Progenitor cell of endocrine pancreas (in vitro differentiated cells): Measurements from ENCODE around the gene VSNL1. TPM values are rescaled to one million over a fixed set of nuclear protein-coding genes. Genes with fewer than 3 reads are reported as not detected.

Experiments
- DNase-seq: peaks from one replicate; pipeline ENCODE4 v3.0.0; 2021; ENCODE audit warnings: low spot score; ENCODE audit not compliant: unreplicated experiment
- H3K27ac Mint-ChIP-seq: 2 replicates; pipeline ENCODE4 v1.8.0; 2021; ENCODE audit warnings: mild to moderate bottlenecking, moderate library complexity, mixed read lengths
- H3K27me3 Mint-ChIP-seq: 2 replicates; pipeline ENCODE4 v1.8.0; 2021; ENCODE audit warnings: mixed read lengths
- H3K36me3 Mint-ChIP-seq: 2 replicates; pipeline ENCODE4 v1.8.0; 2022; ENCODE audit warnings: mixed read lengths; ENCODE audit not compliant: insufficient read depth
- H3K4me1 Mint-ChIP-seq: 2 replicates; pipeline ENCODE4 v1.8.0; 2021; ENCODE audit warnings: low read depth, mixed read lengths
- H3K4me3 Mint-ChIP-seq: 2 replicates; pipeline ENCODE4 v1.8.0; 2021; ENCODE audit warnings: low read depth, mild to moderate bottlenecking, moderate library complexity, mixed read lengths
- H3K9me3 Mint-ChIP-seq: 2 replicates; pipeline ENCODE4 v1.8.0; 2021; ENCODE audit warnings: low read depth, mixed read lengths
- total RNA-seq: library from RNA; stranded (reverse); gene quantifications from 2 replicates; pipeline ENCODE4 v1.2.1, GENCODE V29; 2021
- TF ChIP-seq, protein P1 (sequence below): fragments of 200-600 bp; sonication (generic); IDR thresholded peaks from one replicate; pipeline ENCODE4 v1.5.0; 2021; ENCODE audit warnings: antibody characterized with exemption, mild to moderate bottlenecking; ENCODE audit not compliant: unreplicated experiment

The VSNL1 gene
- total RNA-seq, 1 donor from 2014 or later, result 1.1 TPM

GRCh38 chr2:17583646-17584045 lies 43.1 kb downstream of the VSNL1 start:
- H3K36me3 Mint-ChIP-seq, result no peaks in the 10 kb centered on the region
- H3K27ac Mint-ChIP-seq, result no peak overlapping the region
- DNase-seq, result no peak
- no peaks in the 10 kb centered on the region for H3K9me3 Mint-ChIP-seq
- TF ChIP-seq, protein P1, sequence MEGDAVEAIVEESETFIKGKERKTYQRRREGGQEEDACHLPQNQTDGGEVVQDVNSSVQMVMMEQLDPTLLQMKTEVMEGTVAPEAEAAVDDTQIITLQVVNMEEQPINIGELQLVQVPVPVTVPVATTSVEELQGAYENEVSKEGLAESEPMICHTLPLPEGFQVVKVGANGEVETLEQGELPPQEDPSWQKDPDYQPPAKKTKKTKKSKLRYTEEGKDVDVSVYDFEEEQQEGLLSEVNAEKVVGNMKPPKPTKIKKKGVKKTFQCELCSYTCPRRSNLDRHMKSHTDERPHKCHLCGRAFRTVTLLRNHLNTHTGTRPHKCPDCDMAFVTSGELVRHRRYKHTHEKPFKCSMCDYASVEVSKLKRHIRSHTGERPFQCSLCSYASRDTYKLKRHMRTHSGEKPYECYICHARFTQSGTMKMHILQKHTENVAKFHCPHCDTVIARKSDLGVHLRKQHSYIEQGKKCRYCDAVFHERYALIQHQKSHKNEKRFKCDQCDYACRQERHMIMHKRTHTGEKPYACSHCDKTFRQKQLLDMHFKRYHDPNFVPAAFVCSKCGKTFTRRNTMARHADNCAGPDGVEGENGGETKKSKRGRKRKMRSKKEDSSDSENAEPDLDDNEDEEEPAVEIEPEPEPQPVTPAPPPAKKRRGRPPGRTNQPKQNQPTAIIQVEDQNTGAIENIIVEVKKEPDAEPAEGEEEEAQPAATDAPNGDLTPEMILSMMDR, result no peak
- no peak overlapping the region for H3K4me3 Mint-ChIP-seq
- peaks cover 4% of the 10 kb centered on the region for H3K4me1 Mint-ChIP-seq
- H3K27me3 Mint-ChIP-seq, result peaks cover 23% of the 10 kb centered on the region

GRCh38 chr2:17584689-17585088 lies 44.2 kb downstream of the VSNL1 start:
- TF ChIP-seq, protein P1, result no peak
- no peak overlapping the region for H3K4me3 Mint-ChIP-seq
- H3K27me3 Mint-ChIP-seq, result peaks cover 29% of the 10 kb centered on the region
- H3K9me3 Mint-ChIP-seq, result no peaks in the 10 kb centered on the region
- no peak overlapping the region for H3K27ac Mint-ChIP-seq
- H3K4me1 Mint-ChIP-seq, result peaks cover 4% of the 10 kb centered on the region
- no peaks in the 10 kb centered on the region for H3K36me3 Mint-ChIP-seq
- DNase-seq, result no peak

GRCh38 chr2:17587469-17587868 lies 47.0 kb downstream of the VSNL1 start:
- H3K36me3 Mint-ChIP-seq, result no peaks in the 10 kb centered on the region
- peaks cover 31% of the 10 kb centered on the region for H3K27me3 Mint-ChIP-seq
- H3K4me3 Mint-ChIP-seq, result no peak overlapping the region
- TF ChIP-seq, protein P1, result no peak
- H3K9me3 Mint-ChIP-seq, result no peaks in the 10 kb centered on the region
- H3K4me1 Mint-ChIP-seq, result peaks cover 6% of the 10 kb centered on the region
- DNase-seq, result no peak
- no peak overlapping the region for H3K27ac Mint-ChIP-seq

- no peak overlapping the region for H3K4me3 Mint-ChIP-seq
- TF ChIP-seq, protein P1, result no peak
- peaks cover 30% of the 10 kb centered on the region for H3K27me3 Mint-ChIP-seq
- H3K36me3 Mint-ChIP-seq, result no peaks in the 10 kb centered on the region
- no peak overlapping the region for H3K27ac Mint-ChIP-seq
- no peak for DNase-seq
- no peaks in the 10 kb centered on the region for H3K9me3 Mint-ChIP-seq
- peaks cover 6% of the 10 kb centered on the region for H3K4me1 Mint-ChIP-seq
Measured at GRCh38 chr2:17588031-17588430, 47.5 kb downstream of the VSNL1 start.

- H3K27ac Mint-ChIP-seq, result no peak overlapping the region
- TF ChIP-seq, protein P1, result no peak
Measured at GRCh38 chr2:17589406-17590035, 49.0 kb downstream of the VSNL1 start.

More at GRCh38 chr2:17589406-17590035, 49.0 kb downstream of the VSNL1 start:
- DNase-seq, result no peak
- no peaks in the 10 kb centered on the region for H3K9me3 Mint-ChIP-seq
- no peak overlapping the region for H3K4me3 Mint-ChIP-seq
- peaks cover 19% of the 10 kb centered on the region for H3K4me1 Mint-ChIP-seq
- H3K36me3 Mint-ChIP-seq, result no peaks in the 10 kb centered on the region
- H3K27me3 Mint-ChIP-seq, result peaks cover 31% of the 10 kb centered on the region
